HG03342 (cell line): ENCODE results near the gene WWOX.

Experiments used
- ATAC-seq: cut with Tn5 transposase; IDR thresholded peaks from one replicate; pipeline ENCODE4 v1.9.1; 2021; ENCODE audit warnings: mild to moderate bottlenecking, moderate library complexity; ENCODE audit not compliant: unreplicated experiment

WWOX gene

DNA sequence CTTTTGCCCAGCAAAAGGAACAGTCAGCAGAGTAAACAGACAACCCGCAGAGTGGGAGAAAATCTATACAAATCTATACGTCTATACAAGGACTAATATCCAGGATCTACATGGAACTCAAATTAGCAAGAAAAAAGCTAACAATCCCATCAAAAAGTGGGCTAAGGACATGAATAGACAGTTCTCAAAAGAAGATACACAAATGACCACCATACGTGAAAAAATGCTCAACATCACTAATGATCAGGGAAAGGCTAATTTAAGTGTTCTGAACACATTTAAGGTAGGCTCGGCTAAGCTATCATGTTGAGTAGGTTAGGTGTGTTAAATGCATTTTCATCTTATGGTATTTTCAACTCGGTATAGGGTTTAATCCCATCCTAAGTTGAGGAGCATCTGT lies 598.0 kb downstream of the WWOX start:
- ATAC-seq, result no peak

DNA sequence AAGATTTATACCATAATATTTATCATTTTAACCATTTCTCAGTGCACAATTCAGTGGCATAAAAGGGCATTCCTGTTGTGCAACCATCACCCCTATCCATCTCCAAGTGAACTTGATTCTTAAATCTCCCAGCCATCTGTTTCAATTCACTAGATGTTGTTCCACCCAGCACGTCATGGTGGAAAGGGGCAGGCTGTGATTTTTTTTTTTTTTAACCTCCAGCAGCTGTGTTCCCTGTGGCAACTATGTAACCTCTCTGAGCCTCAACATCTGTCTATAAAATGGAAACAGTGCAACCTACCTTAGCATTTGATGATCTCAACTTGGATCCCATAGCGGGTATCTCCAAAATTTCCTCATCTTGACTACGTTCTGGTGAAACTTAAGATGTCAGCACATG lies 604.5 kb downstream of the WWOX start:
- no peak for ATAC-seq

DNA sequence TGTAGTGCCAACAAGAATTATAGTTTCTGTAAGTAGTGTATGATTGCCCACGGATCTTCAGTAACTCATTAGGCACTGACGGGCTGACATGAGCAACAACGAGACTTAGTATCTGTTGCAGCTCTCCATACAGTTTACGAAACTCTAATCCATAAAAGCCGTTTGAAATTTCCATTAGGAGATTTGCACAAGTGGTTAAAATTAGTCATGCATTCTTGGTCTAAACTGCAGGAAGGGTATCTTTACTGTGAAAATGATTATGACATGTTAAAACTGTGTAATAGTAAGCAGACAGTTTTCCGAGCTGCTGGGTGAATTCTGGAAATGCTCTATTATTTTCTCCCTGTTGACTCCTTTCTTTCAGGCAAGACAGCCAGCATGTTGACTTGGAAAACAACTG lies 605.0 kb downstream of the WWOX start:
- no peak for ATAC-seq

DNA sequence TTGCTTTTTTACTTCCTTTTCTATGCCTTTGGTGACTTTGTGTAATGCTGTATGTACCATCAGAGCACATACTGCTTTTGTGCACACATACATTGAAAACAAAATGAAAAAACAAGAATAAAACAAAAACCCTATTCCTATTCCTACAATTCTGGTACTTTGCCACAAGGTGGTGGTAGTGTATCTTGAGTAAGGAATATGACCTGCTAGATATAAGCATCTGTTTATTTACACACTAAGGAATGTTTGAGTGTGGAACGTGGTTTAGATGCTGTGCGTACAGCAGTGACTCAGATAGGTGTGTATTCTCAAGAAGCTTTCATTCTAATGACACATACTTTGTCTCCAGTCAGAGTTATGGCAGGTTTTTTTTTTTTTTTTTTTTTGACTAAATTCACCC lies 606.2 kb downstream of the WWOX start:
- ATAC-seq, result no peak

DNA sequence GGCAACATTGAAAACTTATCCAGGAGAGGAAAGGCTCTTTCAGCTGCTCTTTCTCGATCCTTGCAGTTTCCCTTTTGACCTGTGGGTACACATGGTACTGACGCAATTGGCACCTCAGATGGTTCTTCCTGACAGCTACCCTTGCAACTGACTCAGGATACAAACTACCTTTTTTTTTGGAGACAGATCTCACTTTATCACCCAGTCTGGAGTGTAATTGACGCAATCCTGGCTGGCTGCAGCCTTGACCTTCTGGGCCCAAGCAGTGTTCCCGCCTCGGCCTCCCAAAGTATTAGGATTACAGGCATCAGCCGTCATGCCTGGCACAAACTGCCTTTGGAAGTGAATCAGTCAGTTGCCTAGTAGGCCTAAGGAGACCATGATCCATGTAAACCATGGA lies 607.2 kb downstream of the WWOX start:
- no peak for ATAC-seq

DNA sequence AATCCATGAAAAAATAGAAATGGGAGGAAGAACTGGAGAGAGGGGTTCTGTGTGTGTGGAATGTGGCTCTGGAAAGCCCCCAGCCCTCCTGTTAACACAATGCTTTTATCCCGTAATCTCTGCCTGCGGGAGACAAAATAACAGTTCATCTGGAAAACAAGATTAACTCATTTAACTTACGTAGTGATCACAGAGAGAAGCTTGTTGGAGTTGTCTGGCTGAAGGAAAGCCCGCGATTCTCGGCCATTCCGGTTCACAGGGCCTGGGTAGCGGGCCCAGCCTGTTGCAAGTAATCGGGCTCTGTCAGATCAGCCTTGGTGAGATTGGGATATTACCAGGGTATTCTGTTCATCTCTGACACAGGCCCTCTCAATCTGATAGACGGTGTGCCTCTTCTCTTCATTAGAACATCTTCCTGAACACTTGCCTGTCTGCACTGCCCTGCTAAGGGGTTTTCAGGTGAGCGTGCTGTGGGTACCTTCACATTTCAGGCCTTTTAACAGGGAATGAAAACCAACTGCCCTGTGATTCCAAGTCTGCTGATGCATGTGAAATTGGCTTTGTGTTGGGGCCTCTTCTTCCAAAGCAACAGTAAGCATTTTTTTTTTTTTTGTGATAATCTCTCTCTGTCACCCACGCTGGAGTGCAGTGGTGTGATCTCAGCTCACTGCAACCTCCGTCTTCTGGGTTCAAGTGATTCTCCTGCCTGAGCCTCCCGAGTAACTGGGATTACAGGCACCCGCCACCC lies 609.9 kb downstream of the WWOX start:
- no peak for ATAC-seq

DNA sequence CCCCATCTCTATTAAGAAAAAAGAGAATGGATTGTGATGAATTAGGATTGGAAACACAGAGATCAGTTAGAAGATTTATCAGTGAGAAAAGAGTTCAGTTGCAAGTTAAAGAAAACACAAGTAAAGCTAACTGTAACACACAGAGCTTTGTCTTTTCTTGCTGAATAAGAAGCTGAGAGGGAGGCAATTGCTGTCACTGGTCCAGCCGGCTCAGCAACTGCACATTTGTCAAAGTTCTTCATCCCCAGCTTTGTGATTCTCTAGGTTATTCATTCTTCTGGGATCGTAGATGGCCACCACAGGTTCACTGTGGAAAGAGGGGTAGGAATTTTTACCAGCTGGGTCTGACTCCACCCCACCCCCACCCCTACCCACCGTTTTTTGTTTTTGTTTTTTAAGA lies 615.7 kb downstream of the WWOX start:
- no peak for ATAC-seq

DNA sequence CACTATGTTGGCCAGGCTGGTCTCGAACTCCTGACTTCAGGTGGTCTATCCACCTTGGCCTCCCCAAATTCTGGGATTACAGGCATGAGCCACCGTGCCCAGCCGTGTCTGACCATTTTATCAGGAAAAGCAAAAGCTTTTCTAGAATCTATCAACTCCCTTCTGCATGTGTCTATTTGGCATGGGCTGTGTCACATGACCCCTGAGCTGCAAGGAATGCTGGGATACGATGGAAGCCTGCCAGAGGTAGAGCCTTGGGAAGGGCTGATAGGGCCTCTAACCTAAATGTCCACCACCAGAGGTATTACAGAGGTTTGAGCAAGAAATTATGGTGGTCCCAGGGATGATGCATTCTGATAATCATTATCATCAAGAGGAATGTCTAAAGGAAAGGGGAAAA lies 616.2 kb downstream of the WWOX start:
- no peak for ATAC-seq

DNA sequence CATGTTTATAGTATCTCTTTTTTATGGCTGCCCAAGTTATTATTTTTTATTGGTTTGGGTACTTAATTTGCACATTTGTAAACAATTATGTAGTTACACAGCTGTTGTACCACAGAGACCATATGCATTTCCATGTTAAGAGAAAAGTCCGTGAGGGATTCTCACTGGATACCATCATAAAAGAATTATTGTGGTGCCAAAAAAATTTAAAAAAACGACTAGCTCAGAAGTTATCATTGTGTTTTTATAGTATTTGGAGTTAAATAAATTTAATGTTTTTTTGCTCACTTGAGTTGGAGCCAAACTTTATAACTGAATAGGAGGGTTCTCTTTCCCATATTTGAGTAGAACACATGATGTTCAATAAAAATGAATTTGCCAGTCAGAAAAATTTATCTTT lies 618.7 kb downstream of the WWOX start:
- no peak for ATAC-seq

DNA sequence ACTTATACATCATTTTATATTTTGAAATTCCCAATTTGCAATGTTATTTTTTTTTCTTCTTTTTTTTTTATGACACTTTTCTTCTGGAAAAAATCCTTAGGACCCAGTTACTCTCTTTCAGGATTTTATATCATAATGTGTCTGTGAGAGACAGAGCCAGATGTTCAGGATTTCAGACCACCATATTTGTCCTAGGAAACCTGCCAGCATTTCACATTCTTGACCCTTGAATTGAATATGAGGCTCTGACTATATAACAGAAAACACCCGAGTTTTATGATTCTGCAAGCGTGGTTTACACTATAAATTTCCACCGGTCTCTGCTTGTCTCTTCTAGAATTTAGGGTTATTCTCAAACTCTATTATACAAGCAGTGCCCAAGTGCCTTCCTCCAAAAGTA lies 621.0 kb downstream of the WWOX start:
- no peak for ATAC-seq

DNA sequence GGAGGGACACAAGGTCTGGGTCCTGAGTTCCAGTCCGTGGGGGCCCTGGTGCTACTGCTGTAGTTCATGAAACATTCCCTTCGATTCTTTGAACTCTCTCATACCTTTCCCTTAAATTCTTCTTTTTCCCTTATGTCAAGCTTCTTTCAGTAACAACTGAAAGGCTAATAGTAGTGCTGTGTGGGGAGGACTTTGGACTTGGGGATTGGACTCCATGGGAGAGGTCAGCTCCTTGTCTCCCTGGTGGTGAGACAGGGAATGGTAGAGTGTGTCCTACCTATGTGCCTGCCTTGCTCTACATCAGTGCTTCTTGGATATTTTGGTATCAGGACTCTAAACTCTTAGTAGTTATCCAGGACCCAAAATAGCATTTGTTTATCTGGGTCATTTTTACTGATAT lies 628.1 kb downstream of the WWOX start:
- no peak for ATAC-seq

DNA sequence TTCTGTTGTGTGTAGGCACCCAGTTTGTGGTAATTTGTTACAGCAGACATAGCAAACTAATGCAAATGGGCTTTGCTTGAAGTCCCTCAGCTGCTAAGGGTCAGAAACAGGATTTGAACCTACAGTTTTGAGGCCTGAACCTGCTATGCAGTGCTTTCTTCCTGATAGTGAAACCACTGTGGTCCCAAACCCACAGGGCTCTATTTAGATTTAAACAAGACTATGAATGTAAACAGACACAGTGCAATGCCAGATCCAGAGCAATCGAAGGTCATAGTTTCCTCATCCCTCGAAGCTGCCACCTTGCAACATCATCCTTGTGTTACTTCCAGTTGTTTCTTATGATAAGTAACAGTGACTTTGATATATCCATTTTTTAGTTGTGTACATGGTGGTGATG lies 630.2 kb downstream of the WWOX start:
- peak; percentile 81 for ATAC-seq

DNA sequence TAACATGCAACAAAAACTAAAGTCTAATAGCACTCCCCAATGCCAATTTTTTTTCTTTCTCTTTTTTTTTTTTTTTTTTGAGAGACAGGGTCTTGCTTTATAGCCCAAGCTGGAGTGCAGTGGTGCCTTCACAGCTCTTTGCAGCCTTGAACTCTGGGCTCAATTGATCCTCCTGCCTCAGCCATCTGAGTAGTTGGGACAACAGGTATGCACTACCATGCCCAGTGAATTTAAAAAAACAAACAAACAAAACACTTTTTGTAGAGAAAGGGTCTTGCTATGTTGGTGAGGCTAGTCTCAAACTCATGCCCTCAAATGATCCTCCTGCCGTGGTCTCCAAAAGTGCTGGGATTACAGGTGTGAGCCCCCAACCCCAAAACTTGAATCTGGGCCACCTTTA lies 632.3 kb downstream of the WWOX start:
- ATAC-seq, result no peak

DNA sequence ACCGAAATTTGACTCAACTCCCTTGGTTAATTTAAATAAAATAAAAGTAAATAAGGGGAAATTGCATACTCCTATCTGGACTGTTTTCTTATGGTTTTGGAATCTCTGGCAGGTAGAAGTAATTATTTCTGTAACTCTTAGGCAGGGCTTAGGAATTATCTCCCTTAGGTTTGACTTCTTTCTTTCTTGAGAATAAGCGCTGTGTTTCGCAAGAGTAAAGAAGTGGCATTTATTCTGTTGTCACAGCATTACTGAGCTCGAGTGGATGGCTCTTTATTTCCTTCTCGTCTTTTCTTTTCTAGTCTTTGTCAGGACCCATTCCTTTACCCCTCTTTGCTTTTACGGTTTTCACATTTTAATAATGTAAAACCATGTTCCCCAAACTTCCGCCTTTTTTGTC lies 633.2 kb downstream of the WWOX start:
- ATAC-seq, result no peak

DNA sequence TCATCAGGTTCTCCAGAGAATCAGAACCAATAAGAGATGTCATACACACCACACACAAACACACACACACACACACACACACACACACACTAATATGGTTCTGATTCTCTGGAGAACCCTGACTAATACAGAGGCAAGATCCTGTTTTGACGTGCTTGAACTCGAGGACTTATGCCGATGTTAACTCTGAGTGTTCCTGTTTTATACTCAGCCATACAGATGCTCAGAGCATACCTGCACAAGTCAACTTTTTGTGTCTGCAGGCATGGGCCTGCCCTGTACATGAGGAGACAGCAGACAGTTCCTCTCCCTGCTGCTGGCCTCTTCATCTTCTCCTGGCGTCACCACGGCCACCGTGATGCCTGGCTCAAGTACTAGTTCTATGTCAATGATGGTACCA lies 635.9 kb downstream of the WWOX start:
- ATAC-seq, result no peak

DNA sequence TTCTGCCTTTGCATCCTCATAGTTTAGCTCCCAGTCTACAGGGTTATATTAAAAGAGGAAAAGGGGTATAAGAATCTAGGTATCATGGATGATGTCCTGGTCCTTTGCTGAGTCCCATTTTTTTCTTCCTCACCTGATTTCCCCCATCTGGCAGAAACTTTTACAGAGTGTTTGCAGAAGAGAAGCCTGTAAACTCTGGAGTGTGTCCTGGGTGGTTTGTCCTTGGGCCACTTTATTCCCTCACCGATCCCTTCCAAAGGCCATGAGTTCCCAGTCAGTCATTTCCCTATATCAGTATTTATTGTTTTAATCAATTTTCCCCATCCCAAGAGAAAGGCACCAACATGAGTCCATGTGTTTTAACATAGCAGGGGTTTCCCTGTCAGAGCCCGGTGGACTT lies 638.2 kb downstream of the WWOX start:
- no peak for ATAC-seq

DNA sequence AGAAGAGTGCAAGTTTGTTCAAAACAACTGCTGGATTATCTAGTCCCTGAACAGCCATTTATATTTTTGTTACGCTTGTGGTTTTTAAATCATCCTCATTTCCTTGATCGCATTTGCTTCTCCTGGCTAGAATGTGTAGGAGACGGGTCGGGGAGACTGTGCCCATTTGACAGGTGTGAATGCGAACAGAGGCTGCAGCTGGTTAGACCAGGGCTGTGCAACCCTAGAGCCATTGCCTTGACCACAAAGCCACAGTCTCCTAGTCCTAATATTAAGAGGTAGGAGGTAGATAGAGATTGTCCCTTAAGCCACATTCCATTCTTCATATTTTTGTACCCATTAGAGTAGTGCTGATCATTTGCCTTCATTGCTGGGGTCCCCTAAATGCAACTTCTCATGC lies 639.1 kb downstream of the WWOX start:
- ATAC-seq, result no peak

DNA sequence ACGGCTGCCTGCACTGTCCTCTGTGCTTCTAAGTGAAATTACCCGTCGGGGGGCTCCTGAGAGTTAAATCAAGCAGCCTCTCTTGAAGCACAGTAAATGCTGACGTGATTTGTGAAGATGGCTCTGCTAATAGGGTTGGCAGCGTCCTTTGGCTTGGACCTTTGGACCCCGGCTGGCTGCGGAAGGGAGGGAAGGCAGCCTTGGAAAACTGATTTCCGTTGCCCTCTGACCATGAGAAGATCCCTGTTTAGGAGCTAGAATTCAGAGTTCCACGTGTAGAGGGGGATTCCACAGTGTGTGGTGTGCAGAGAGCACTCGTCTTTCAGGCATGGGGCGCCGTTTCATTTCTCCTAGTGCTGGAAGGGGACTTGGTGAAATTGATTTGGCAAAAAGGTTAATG lies 640.8 kb downstream of the WWOX start:
- ATAC-seq, result no peak

DNA sequence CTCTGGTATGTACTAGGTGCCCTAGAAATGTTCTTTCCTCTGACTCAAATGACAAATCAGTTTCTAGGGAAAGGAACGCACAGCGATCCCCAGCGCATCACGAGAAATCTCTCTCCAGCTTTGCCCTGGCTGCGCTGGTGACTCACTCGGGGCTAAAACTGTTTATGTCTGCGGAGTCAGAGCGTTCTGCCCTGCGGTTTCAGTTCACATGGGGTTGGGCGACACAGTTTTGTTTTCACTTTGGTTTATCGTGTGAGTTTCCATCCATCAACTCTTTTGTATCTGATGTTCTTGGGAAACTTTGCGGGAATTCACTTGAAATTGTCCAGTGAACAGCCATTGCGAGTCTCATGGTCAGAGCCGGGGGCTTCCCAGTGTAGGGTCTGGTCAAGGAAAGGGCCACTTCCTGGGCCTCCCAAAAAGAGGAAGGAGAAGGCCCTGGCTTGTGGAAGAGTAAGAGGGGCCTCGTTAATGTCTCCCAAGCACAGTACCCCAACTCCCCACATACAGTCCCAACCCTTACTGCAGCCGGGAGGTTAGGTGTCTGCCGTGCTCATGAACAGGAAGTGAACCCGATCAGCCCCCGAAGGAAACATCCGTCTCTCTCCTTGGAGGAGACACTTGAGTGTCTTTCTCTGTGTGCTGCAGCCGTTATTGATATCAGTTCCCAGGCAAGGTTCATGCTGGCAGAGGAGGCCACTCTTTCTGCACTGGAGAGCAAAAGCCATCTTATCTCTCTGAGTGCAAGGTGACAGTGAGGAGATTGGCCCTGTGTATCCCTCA lies 643.2 kb downstream of the WWOX start:
- peak; percentile 92 for ATAC-seq

DNA sequence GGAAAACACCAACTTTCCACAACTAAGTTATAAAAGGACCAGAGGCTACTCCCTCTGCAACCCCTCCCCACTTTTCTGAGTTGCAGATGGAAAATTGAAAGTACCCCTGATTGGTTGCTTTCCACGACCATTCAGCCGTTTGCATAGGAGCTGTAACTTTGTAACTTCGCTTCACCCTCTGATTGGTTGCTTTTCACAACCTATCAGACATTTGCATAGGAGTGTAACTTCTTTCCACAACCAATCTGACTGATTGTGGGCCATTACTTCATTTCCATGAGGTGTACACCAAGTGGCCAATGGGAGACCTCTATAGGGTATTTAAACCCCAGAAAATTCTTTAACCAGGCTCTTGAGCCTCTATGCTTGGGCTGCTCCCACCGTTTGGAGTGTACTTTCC lies 644.1 kb downstream of the WWOX start:
- ATAC-seq, result no peak

DNA sequence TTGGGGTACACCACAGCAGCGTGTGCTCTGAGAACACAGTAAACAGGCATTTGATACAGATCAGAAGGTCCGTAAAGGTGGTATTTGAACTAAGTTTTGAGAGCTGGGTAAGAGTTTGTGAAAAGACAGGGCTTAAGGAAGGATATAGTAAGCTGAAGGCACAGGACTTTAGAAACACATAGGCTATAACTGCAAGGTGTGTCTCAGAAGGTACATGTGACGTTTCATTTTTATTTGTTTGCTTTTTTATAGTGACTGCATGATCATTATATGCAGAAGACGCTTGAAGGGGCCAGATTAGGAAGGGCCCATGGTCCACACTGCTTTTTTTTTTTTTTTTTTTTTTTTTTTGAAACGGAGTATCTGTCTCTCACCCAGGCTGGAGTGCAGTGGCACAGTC lies 644.6 kb downstream of the WWOX start:
- ATAC-seq, result no peak

DNA sequence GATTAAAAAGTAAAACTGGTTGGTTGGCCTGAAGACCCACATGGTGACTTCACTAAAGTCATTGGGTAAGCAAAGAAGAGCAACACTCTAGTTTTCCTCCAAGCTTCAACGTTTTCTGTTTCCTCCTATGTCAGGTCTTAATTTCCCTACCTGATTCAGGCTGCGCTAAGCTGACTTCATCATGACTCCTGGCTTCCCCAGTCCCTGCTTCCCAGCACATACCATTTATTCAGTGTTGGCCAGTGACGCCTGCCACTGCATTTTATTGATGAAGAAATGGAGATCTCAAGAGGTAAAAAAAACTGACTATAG lies 645.3 kb downstream of the WWOX start:
- ATAC-seq, result no peak
